Upper lobe of left lung (tissue), 4 donors: ENCODE measurements around the gene TRIM17.

Experiments used
- EP300 ChIP-seq, 4 donors: sonication (generic); formaldehyde crosslinking; IDR thresholded peaks; one replicate each; pipeline ENCODE4 v1.5.1; 2017; ENCODE audit warnings: antibody characterized with exemption in 4 of 4, control low read depth in 2 of 4
- POLR2AphosphoS5 ChIP-seq, 2 donors: sonication (generic); formaldehyde crosslinking; IDR thresholded peaks; one replicate each; pipeline ENCODE4 v1.5.1; 2017; ENCODE audit warnings: antibody characterized with exemption in 2 of 2
- TF ChIP-seq, protein P1 (sequence below), 6 experiments: fragments of 450-650 bp in 4 of 6; fragments of 200-600 bp in 2 of 6; sonication (generic) in 2 of 6; IDR thresholded peaks; one replicate each; pipeline ENCODE4 v1.5.1; 2016 to 2019; ENCODE audit warnings: antibody characterized with exemption in 6 of 6

DNA sequence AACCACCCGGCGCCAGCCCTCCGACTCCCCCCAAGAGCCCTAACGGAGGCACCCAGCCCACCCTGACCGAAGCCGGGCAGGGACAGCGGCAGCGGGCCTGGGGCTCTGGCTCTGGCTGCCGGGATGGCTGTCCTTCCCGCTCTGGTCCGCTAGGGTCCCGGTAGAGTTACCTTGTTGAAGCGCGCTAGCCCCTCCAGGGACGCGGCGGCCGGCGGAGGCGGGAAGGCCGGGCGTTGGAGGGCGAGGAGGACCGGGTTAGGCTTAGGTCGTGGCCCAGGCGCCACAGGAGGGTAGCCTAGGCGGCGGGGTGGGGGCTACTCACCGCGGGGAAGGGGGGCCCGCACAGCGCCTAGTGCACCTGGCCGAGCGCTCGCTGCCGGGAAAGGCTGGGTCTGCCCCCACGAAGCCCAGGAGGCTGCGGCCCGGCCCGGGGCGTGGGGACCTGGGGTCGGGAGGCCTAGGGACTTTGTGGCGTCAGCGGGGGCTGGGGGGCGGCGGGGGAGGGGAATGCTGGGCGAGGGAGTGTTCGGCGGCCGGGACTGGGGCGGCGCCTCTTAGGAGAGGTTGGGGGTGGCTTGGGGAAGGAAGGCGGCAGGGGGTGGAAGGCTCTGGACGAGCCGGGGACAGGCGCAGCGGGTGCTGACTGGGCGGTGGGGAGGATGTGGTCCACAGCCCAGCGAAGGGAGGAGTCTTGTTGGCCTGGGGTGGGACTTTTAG is at the start of gene TRIM17:
- TF ChIP-seq, protein P1, sequence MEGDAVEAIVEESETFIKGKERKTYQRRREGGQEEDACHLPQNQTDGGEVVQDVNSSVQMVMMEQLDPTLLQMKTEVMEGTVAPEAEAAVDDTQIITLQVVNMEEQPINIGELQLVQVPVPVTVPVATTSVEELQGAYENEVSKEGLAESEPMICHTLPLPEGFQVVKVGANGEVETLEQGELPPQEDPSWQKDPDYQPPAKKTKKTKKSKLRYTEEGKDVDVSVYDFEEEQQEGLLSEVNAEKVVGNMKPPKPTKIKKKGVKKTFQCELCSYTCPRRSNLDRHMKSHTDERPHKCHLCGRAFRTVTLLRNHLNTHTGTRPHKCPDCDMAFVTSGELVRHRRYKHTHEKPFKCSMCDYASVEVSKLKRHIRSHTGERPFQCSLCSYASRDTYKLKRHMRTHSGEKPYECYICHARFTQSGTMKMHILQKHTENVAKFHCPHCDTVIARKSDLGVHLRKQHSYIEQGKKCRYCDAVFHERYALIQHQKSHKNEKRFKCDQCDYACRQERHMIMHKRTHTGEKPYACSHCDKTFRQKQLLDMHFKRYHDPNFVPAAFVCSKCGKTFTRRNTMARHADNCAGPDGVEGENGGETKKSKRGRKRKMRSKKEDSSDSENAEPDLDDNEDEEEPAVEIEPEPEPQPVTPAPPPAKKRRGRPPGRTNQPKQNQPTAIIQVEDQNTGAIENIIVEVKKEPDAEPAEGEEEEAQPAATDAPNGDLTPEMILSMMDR (IDR thresholded peaks at IDR 0.05) = peak in 5 of 6 experiments; percentile 37 to 68 (median 48)
- no peak for TF ChIP-seq POLR2AphosphoS5 (IDR thresholded peaks at IDR 0.05)
- no peak for TF ChIP-seq EP300 (IDR thresholded peaks at IDR 0.05)
